ENCODE data around the gene ZNF575.

DNA sequence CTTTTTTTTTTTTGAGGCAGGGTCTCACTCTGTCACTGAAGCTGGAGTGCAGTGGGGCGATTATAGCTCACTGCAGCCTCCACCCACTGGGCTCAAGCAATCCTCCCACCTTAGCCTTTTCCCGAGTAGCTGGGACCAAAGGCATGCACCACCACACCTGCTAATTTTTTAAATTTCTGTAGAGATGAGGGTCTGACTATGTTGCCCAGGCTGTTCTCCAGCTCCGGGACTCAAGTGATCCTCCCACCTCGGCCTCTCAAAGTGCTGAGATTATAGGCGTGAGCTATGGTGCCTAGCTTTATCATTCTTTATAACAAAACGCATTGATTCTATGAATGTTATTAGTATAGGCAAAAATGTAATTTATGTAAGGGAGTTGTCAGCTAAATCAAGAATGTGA is 49.7 kb upstream of the ZNF575 start:
- TF ChIP-seq, protein P1, sequence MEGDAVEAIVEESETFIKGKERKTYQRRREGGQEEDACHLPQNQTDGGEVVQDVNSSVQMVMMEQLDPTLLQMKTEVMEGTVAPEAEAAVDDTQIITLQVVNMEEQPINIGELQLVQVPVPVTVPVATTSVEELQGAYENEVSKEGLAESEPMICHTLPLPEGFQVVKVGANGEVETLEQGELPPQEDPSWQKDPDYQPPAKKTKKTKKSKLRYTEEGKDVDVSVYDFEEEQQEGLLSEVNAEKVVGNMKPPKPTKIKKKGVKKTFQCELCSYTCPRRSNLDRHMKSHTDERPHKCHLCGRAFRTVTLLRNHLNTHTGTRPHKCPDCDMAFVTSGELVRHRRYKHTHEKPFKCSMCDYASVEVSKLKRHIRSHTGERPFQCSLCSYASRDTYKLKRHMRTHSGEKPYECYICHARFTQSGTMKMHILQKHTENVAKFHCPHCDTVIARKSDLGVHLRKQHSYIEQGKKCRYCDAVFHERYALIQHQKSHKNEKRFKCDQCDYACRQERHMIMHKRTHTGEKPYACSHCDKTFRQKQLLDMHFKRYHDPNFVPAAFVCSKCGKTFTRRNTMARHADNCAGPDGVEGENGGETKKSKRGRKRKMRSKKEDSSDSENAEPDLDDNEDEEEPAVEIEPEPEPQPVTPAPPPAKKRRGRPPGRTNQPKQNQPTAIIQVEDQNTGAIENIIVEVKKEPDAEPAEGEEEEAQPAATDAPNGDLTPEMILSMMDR (IDR thresholded peaks at IDR 0.05; ENCODE audit: extremely low read depth in 1 of 2, insufficient read depth in 1 of 2, low read depth in 1 of 2, low read length in 2 of 2): no peak
- TF ChIP-seq FOS (IDR thresholded peaks at IDR 0.05; ENCODE audit: borderline replicate concordance, insufficient read depth, low read length) (no peak), POLR2A (IDR thresholded peaks at IDR 0.05; ENCODE audit: low read depth, low read length) (no peak)

Data from endothelial cell of umbilical vein (primary cell).